HCT116 (cell line): ENCODE data around the gene TRAF2. TPM values are rescaled to one million over a fixed set of nuclear protein-coding genes. Genes with fewer than 3 reads are reported as not detected.

Source experiments
- ATAC-seq: fragments of 200-7000 bp; cut with Tn5 transposase; 2 replicates; pipeline ENCODE4 v1.9.1; 2020; ENCODE audit warnings: mild to moderate bottlenecking, moderate library complexity
- BruUV-seq: library from RNA; stranded (reverse); fragments of 400-500 nt; replicated peaks from 2 replicates; lab custom pipeline; 2021; lab: Mats Ljungman, UMichigan
- CTCF ChIA-PET: fragments of 300-600 bp; sonication (Branson Sonifier 250); formaldehyde crosslinking; loops from one replicate; lab custom pipeline; 2021; ENCODE audit warnings: antibody characterized with exemption; lab: Charles Lee
- POLR2A ChIA-PET: fragments of 300-600, 350-600 bp; sonication (Branson Sonifier 250); formaldehyde crosslinking; loops from one replicate; lab custom pipeline; 2021; ENCODE audit warnings: antibody characterized with exemption; lab: Charles Lee
- RAD21 ChIA-PET, 2 experiments: fragments of 300-600 bp; sonication (Branson Sonifier 250); formaldehyde crosslinking; loops; one replicate each; lab custom pipeline; 2023; ENCODE audit warnings: low total read pairs in 2 of 2; ENCODE audit not compliant: uncharacterized antibody in 2 of 2, unreplicated experiment in 2 of 2, low non-redundant PET in 1 of 2; lab: Charles Lee
- DNase-seq: peaks from one replicate; pipeline ENCODE4 v3.0.0-alpha.2; 2010; ENCODE audit warnings: low read depth, low spot score
- H2AFZ ChIP-seq: fragments of 200-600 bp; shearing (Covaris generic), sonication (generic); 2 replicates; pipeline ENCODE4 v1.6.1; 2017; ENCODE audit warnings: low read depth, mixed run types, mixed read lengths, antibody characterized with exemption, low read length; ENCODE audit not compliant: poor library complexity, severe bottlenecking
- H3K27ac ChIP-seq: 2 replicates; pipeline ENCODE4 v1.5.1; 2012; ENCODE audit warnings: low read depth, low read length
- H3K27me3 ChIP-seq: fragments of 200-600 bp; sonication (generic); 2 replicates; pipeline ENCODE4 v1.6.1; 2016; ENCODE audit warnings: mixed run types, low read length, mixed read lengths; ENCODE audit not compliant: insufficient read depth
- H3K36me3 ChIP-seq, 2 experiments: fragments of 200-500 bp in 1 of 2; fragments of 200-600 bp in 1 of 2; sonication (Bioruptor generic) in 1 of 2; sonication (generic) in 1 of 2; 2 replicates each; pipeline versions ENCODE4 v1.5.1 to v1.6.1; 2014 to 2016; ENCODE audit warnings: low read length in 2 of 2, inconsistent platforms in 1 of 2, mixed read lengths in 1 of 2, mixed run types in 1 of 2; ENCODE audit not compliant: insufficient read depth in 2 of 2, control insufficient read depth in 1 of 2
- H3K4me1 ChIP-seq, 2 experiments: fragments of 200-600 bp in 1 of 2; sonication (generic) in 1 of 2; 2 replicates each; pipeline versions ENCODE4 v1.5.1 to v1.6.1; 2012 to 2017; ENCODE audit warnings: low read length in 2 of 2, inconsistent platforms in 1 of 2, mild to moderate bottlenecking in 1 of 2, mixed read lengths in 1 of 2, mixed run types in 1 of 2, moderate library complexity in 1 of 2; ENCODE audit not compliant: insufficient read depth in 2 of 2, control insufficient read depth in 1 of 2
- H3K4me2 ChIP-seq: fragments of 200-600 bp; sonication (generic); 2 replicates; pipeline ENCODE4 v1.6.1; 2017; ENCODE audit warnings: mixed run types, low read length, mixed read lengths
- H3K4me3 ChIP-seq, 2 experiments: fragments of 200-600 bp in 1 of 2; sonication (generic) in 1 of 2; replicated peaks in 1 of 2; 2 replicates each; pipeline ENCODE4 v1.5.1; 2011 to 2016; ENCODE audit warnings: low read length in 2 of 2, control low read depth in 1 of 2, low read depth in 1 of 2, mild to moderate bottlenecking in 1 of 2, mixed read lengths in 1 of 2, mixed run types in 1 of 2
- H3K79me2 ChIP-seq: fragments of 200-600 bp; sonication (generic); 2 replicates; pipeline ENCODE4 v1.6.1; 2017; ENCODE audit warnings: mild to moderate bottlenecking, mixed run types, low read length, moderate library complexity, mixed read lengths; ENCODE audit not compliant: insufficient read depth
- H3K9ac ChIP-seq: fragments of 200-600 bp; sonication (generic); 2 replicates; pipeline ENCODE4 v1.6.1; 2016; ENCODE audit warnings: low read length, mixed read lengths
- H3K9me2 ChIP-seq: fragments of 200-600 bp; sonication (generic), shearing (Covaris generic); 2 replicates; pipeline ENCODE4 v1.6.1; 2017; ENCODE audit warnings: mixed run types, mild to moderate bottlenecking, moderate library complexity; ENCODE audit not compliant: insufficient read depth
- H3K9me3 ChIP-seq, 2 experiments: fragments of 200-500 bp in 1 of 2; fragments of 200-600 bp in 1 of 2; sonication (Bioruptor generic) in 1 of 2; sonication (generic) in 1 of 2; 2 replicates each; pipeline ENCODE4 v1.6.1; 2014 to 2017; ENCODE audit warnings: low read length in 2 of 2, mixed read lengths in 2 of 2, inconsistent platforms in 1 of 2, low read depth in 1 of 2, mild to moderate bottlenecking in 1 of 2, mixed run types in 1 of 2, moderate library complexity in 1 of 2; ENCODE audit not compliant: control insufficient read depth in 1 of 2, insufficient read depth in 1 of 2
- H4K20me1 ChIP-seq: fragments of 200-600 bp; sonication (generic), shearing (Covaris generic); 2 replicates; pipeline ENCODE4 v1.6.1; 2017; ENCODE audit warnings: mixed run types, mild to moderate bottlenecking, moderate library complexity; ENCODE audit not compliant: insufficient read depth
- CBX3 ChIP-seq: IDR thresholded peaks from 2 replicates; pipeline ENCODE4 v1.6.1; 2012; ENCODE audit warnings: low read depth
- CEBPB ChIP-seq: IDR thresholded peaks from 2 replicates; pipeline ENCODE4 v1.6.1; 2012; ENCODE audit warnings: low read depth
- CTCF ChIP-seq, 3 experiments: fragments of 200-600 bp in 1 of 3; sonication (generic) in 1 of 3; IDR thresholded peaks in 2 of 3; conservative IDR thresholded peaks in 1 of 3; 2 replicates each; pipeline ENCODE4 v1.5.1; 2012 to 2017; ENCODE audit warnings: low read depth in 2 of 3, low read length in 2 of 3, antibody characterized with exemption in 1 of 3, borderline replicate concordance in 1 of 3, control low read depth in 1 of 3, mild to moderate bottlenecking in 1 of 3, mixed read lengths in 1 of 3, mixed run types in 1 of 3, moderate library complexity in 1 of 3; ENCODE audit not compliant: insufficient read depth in 1 of 3
- ELF1 ChIP-seq: IDR thresholded peaks from 2 replicates; pipeline ENCODE4 v1.6.1; 2012; ENCODE audit warnings: low read depth, borderline replicate concordance
- EZH2 ChIP-seq: fragments of 200-600 bp; sonication (generic); IDR thresholded peaks from 2 replicates; pipeline ENCODE4 v1.6.1; 2017; ENCODE audit warnings: antibody characterized with exemption, mixed run types
- FOSL1 ChIP-seq: IDR thresholded peaks from 2 replicates; pipeline ENCODE4 v1.6.1; 2012; ENCODE audit warnings: low read depth
- POLR2A ChIP-seq: IDR thresholded peaks from 2 replicates; pipeline ENCODE4 v1.7.0; 2011; ENCODE audit warnings: borderline replicate concordance; ENCODE audit not compliant: insufficient read depth, insufficient read length; ENCODE audit errors: extremely low read depth
- SIN3A ChIP-seq: IDR thresholded peaks from 2 replicates; pipeline ENCODE4 v1.6.1; 2012; ENCODE audit warnings: low read depth
- SP1 ChIP-seq: IDR thresholded peaks from 2 replicates; pipeline ENCODE4 v1.6.1; 2012; ENCODE audit warnings: low read depth
- TCF7L2 ChIP-seq: IDR thresholded peaks from 2 replicates; pipeline ENCODE4 v1.7.0; 2011; ENCODE audit warnings: borderline replicate concordance, inconsistent platforms; ENCODE audit not compliant: insufficient read depth, insufficient read length; ENCODE audit errors: extremely low read depth
- YY1 ChIP-seq: IDR thresholded peaks from 2 replicates; pipeline ENCODE4 v1.6.1; 2011; ENCODE audit warnings: low read length, low read depth, moderate library complexity, mild to moderate bottlenecking; ENCODE audit not compliant: insufficient replicate concordance; ENCODE audit errors: extremely low read depth
- ZBTB33 ChIP-seq: IDR thresholded peaks from 2 replicates; pipeline ENCODE4 v1.6.1; 2011; ENCODE audit warnings: mild to moderate bottlenecking, low read length, moderate library complexity; ENCODE audit not compliant: insufficient replicate concordance; ENCODE audit errors: extremely low read depth
- ZFX ChIP-seq: fragments of 450-650 bp; IDR thresholded peaks from 2 replicates; pipeline ENCODE4 v1.6.1; 2017
- intact Hi-C: fragments of 100-400 bp; cut with micrococcal nuclease; formaldehyde crosslinking; loops from 2 replicates; pipeline ENCODE4 v1.10.0; 2022
- total RNA-seq: library from RNA; stranded (reverse); gene quantifications from one replicate; pipeline ENCODE4 v1.2.1, GENCODE V29; 2021; ENCODE audit not compliant: unreplicated experiment
- TF ChIP-seq, protein P1 (sequence below): IDR thresholded peaks from 2 replicates; pipeline ENCODE4 v1.6.1; 2012
- TF ChIP-seq, protein P2 (sequence below): IDR thresholded peaks from 2 replicates; pipeline ENCODE4 v1.6.1; 2012; ENCODE audit warnings: low read depth

Gene TRAF2
- total RNA-seq, 1 experiment from 2014 or later = 28.4 TPM

DNA sequence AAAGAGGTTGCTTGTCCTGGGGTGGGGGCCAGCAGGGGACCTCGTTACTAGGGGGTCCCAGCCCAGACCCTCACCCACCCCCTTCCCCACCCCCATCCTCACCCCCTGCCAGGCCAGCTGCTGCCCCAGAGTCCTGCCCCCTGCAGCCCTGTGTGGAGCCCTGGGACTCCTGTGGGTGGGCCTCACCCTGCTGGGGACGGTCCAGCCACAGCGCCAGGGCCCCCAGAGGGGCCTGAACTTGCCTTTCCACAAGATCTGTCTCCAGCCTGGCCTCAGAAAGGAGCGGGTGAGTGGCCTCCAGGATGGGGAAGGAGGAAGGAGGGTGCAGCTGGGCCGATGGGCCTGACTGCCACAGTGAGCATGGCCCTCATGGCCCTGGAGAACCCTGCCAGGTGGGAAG is 83.5 kb downstream of the TRAF2 start:
- TF ChIP-seq TCF7L2 (no peak), YY1 (no peak), POLR2A (no peak), CBX3 (no peak), EZH2 (no peak), SIN3A (no peak), FOSL1 (no peak), CEBPB (no peak), ZFX (no peak), ZBTB33 (no peak), ELF1 (no peak), CTCF (IDR thresholded peaks at IDR 0.05 in 2 of 3, conservative IDR thresholded peaks at IDR 0.05 in 1 of 3; ENCODE audit: borderline replicate concordance in 1 of 3, insufficient read depth in 1 of 3, low read depth in 2 of 3, low read length in 2 of 3) (no peak), SP1 (no peak)
- TF ChIP-seq, protein P1, sequence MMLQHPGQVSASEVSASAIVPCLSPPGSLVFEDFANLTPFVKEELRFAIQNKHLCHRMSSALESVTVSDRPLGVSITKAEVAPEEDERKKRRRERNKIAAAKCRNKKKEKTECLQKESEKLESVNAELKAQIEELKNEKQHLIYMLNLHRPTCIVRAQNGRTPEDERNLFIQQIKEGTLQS = no peak
- TF ChIP-seq, protein P2, sequence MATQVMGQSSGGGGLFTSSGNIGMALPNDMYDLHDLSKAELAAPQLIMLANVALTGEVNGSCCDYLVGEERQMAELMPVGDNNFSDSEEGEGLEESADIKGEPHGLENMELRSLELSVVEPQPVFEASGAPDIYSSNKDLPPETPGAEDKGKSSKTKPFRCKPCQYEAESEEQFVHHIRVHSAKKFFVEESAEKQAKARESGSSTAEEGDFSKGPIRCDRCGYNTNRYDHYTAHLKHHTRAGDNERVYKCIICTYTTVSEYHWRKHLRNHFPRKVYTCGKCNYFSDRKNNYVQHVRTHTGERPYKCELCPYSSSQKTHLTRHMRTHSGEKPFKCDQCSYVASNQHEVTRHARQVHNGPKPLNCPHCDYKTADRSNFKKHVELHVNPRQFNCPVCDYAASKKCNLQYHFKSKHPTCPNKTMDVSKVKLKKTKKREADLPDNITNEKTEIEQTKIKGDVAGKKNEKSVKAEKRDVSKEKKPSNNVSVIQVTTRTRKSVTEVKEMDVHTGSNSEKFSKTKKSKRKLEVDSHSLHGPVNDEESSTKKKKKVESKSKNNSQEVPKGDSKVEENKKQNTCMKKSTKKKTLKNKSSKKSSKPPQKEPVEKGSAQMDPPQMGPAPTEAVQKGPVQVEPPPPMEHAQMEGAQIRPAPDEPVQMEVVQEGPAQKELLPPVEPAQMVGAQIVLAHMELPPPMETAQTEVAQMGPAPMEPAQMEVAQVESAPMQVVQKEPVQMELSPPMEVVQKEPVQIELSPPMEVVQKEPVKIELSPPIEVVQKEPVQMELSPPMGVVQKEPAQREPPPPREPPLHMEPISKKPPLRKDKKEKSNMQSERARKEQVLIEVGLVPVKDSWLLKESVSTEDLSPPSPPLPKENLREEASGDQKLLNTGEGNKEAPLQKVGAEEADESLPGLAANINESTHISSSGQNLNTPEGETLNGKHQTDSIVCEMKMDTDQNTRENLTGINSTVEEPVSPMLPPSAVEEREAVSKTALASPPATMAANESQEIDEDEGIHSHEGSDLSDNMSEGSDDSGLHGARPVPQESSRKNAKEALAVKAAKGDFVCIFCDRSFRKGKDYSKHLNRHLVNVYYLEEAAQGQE = no peak
- TF ChIP-seq, all 23 proteins: peak for 0
- Histone ChIP-seq H3K9me2 (no peaks in the 10 kb centered on the region), H3K4me2 (no peak overlapping the region), H3K79me2 (no peaks in the 10 kb centered on the region), H3K27me3 (no peaks in the 10 kb centered on the region), H3K36me3 (no peaks in the 10 kb centered on the region), H3K27ac (no peak overlapping the region), H3K9ac (no peak overlapping the region), H3K4me1 (peaks cover 2 to 16% of the 10 kb centered on the region in 2 experiments), H3K9me3 (no peaks in the 10 kb centered on the region), H2AFZ (no peak overlapping the region), H3K4me3 (no peak overlapping the region), H4K20me1 (no peaks in the 10 kb centered on the region)
- DNase-seq (no peak), ATAC-seq (no peak)
- POLR2A ChIA-PET = interaction anchor here (1.2 kb wide), 1 partner anchor 9 kb away, joined by 5 read pairs; no protein-coding TSS in a partner anchor
- intact Hi-C loops = no loop called here
- CTCF ChIA-PET = no interaction called here
- BruUV-seq = no TSS peak
- RAD21 ChIA-PET = no interaction called here
